Kidney tubule cell (primary cell): Measurements from ENCODE around the gene NDUFA11.
A peak's percentile ranks its signal among the peaks of the same experiment; 100 is the strongest.
"Not testable (repeated sequence)": the region's sequence is repeated elsewhere in the genome, so short reads cannot be mapped to it uniquely, and the experiment has no call there.

Experiments used
- DNase-seq: peaks from one replicate; pipeline ENCODE4 v3.0.0-alpha.2; 2018; ENCODE audit warnings: low spot score

Gene NDUFA11

DNA sequence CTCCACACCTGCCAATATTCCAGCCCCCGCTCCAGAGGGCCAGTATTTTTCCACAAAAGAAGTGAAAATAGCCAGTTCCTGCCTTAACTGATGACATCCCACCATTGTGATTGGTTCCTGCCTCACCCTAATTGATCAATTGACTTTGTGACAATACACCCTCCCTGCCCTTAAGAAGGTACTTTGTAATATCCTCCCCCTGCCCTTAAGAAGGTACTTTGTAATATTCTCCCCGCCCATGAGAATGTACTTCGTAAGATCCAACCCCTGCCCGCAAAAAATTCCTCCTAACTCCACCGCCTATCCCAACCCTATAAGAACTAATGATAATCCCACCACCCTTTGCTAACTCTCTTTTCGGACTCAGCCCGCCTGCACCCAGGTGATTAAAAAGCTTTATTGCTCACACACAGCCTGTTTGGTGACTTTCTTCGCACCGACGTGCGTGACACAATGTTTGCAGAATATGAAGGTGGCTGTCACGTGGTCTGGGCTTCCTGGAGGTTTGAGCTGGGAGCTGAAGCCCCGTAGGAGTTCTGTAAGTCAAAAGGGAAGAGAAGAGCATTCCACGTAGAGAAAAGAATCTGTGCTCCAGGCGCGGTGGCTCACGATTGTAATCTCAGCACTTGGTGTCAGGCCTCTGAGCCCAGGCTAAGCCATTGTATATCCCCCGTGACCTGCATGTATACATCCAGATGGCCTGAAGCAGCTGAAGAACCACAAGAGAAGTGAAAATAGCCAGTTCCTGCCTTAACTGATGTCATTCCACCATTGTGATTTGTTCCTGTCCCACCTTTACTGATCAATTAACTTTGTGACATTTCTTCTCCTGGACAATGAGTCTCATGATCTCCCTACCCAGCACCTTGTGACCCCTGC lies 46.1 kb downstream of the NDUFA11 start:
- no peak for DNase-seq

DNA sequence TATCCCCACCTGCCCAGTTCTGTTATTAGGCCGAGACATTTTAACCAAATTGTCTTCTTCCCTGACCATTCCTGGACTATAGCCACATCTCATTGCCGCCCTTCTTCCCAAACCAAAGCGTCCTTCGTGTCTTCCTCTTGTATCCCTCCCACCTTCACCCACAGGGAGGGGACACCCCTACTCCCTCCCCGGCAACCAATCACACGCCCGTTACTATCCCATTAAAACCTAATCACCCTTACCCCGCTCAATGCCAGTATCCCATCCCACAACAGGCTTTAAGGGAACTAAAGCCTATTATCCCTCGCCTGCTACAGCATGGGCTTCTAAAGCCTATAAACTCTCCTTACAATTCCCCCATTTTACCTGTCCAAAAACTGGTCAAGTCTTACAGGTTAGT lies 48.4 kb downstream of the NDUFA11 start:
- not testable (repeated sequence) for DNase-seq

DNA sequence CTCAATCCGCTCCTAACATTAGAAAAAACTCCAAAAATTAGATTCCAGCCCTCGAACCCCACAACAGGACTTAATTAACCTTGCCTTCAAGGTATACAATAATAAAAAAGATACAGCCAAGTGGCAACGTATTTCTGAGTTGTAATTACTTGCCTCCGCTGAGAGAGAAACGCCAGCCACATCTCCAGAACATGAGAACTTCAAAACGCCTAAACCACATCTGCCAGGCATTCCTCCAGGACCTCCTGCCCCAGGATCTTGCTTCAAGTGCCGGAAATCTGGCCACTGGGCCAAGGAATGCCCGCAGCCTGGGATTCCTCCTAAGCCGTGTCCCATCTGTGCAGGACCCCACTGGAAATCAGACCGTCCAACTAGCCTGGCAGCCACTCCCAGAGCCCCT lies 49.5 kb downstream of the NDUFA11 start:
- not testable (repeated sequence) for DNase-seq

DNA sequence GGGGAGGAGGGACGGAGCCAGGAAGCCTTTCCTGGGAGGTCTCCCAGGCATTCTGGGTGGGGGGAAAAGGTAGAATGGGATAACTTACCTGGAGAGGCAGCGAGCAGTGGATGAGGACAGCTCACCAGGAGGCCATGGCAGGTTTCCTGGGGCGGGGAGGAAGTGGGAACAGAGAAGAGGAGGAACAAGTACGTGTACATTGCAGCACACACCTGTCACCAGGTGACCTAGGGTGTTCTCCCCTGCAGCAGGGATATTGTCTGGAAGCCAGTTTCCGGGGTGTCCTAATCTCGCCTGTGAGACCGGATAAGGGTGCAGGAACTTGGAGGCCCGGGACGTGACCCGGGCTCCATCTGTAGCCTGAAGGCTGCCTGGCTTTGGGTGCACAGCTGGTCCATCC lies 52.3 kb downstream of the NDUFA11 start, which contains the start of gene FUT3:
FUT3 (minus strand) TSS at position 148 of the 400 bp plus-strand sequence.
- DNase-seq = peak; percentile 23

DNA sequence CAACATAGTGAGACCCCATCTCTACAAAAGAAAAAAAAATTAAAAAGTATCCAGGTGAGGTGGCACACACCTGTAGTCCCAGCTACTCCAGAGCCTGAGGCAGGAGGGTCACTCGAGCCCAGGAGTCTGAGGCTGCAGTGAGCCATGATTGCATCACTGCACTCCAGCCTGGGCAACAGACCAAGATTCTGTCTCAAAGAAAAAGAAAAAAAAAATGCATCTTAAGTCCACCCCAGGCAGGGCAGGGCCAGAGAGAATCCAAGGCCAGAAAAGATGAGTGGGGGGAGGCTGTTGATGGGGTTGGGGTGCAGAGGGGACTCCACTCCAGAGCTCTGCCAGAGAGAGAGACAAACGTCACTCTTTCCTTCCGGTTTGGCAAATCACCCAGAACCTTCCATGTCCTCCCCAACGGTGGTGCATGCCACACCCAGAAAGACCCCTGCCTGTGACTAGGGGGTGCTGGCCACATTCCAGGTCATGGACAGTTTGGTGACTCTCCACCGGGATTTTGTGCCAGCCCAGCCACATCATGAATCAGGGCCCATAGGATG lies 52.8 kb downstream of the NDUFA11 start:
- DNase-seq = peak; percentile 64

DNA sequence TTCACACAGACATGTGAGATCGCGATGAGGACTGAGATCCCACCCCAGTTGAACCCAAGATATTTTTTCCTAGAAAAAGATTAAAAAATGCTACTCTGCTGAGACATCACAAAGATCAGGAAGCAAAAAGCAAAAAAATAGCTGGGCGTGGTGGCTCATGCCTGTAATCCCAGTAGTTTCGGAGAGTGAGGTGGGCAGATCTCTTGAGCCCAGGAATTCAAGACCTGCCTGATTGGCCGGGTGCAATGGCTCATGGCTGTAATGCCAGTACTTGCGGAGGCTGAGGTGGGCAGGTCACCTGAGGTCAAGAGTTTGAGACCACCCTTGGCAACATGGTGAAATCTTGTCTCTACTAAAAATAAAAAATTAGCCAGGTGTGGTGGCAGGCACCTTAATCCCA lies 53.4 kb downstream of the NDUFA11 start:
- peak; percentile 29 for DNase-seq

DNA sequence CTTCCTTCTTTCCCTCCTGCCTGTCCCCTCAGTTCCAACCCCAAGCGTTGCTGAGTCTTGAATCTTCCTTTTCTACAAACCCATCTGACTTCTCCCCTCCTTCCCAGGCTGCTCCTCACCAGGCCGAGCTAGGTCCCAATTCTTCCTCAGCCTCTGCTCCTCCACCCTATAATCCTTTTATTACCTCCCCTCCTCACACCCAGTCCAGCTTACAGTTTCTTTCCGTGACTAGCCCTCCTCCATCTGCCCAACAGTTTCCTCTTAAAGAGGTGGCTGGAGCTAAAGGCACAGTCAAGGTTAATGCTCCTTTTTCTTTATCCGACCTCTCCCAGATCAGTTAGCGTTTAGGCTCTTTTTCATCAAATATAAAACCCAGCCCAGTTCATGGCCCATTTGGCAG lies 55.0 kb downstream of the NDUFA11 start:
- DNase-seq = not testable (repeated sequence)

DNA sequence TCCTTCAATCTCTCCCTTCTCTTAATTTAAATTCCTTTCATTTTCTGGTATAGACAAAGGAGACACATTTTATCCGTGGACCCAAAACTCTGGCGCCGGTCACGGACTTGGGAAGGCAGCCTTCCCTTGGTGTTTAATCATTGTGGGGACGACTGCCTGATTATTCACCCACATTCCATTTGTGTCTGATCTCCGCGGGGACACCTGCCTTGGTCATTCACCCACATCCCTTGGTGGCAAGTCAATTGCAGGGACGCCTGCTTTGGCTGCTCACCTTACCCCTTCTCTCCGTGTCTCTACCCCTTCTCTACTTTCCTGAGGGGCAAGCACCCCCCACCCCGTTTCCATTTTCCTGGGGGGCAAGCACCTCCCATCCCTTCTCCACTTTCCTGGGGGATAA lies 55.7 kb downstream of the NDUFA11 start:
- DNase-seq = peak; percentile 27
